OCI-M1 (cell line): ENCODE measurements around the gene SHFL.

Experiments
- DNase-seq: peaks from one replicate; lab custom pipeline; 2025; lab: John Stamatoyannopoulos, UW

Gene SHFL

GRCh38 chr19:10109528-10109927, 23.4 kb downstream of the SHFL start:
- no peak for DNase-seq

DNA sequence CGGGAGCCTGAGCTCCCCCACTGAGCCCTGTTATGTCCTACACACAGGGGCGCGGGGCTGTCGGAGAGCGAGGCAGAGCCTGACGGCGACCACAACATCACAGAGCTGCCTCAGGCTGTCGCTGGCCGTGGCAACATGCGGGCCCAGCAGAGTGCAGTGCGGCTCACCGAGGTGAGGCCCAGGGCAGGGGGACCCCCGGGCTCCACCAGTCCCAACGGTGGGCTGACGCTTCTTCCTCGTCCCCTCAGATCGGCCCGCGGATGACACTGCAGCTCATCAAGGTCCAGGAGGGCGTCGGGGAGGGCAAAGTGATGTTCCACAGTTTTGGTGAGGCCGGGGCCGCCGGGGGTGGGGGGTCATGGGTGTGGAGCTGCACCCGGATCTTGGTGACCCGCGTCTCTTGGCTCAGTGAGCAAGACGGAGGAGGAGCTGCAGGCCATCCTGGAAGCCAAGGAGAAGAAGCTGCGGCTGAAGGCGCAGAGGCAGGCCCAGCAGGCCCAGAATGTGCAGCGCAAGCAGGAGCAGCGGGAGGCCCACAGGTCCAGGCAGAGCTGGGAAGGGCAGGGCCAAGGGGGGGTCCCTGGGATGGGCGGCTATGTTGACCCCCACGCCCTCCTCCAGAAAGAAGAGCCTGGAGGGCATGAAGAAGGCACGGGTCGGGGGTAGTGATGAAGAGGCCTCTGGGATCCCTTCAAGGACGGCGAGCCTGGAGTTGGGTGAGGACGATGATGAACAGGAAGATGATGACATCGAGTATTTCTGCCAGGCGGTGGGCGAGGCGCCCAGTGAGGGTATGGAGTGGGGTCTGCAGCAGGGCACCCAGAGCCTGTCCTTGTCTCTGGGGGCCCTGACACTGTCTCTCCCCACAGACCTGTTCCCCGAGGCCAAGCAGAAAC, 24.2 kb downstream of the SHFL start:
- DNase-seq: no peak

- no peak for DNase-seq
These were observed 24.8 kb downstream of the SHFL start for GRCh38 chr19:10110972-10111317.

DNA sequence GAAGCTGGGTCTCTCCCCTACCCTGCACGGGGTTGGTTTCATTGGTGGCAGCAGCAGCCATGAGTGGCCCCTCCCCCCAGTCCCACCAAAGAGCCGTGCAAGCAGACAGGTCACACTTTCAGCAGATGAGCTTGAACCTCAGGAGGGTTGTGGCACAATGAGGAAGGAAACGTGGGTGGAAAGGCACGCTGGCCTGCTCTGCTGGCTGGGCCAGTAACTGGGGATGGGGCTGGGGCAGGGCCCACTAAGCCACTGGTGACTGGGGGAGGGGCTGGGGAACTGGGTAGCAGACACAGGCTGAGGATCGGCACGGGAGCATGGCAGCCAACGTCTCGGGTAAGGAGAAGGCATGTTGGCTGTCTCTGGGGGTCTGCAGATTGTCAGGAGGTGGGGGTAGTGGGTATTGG, 25.3 kb downstream of the SHFL start, which contains the start of gene P2RY11:
TSS of gene P2RY11 (plus strand) at position 289 of the 407 bp plus-strand sequence. CDS start at position 318, 29 bp downstream.
- no peak for DNase-seq

DNA sequence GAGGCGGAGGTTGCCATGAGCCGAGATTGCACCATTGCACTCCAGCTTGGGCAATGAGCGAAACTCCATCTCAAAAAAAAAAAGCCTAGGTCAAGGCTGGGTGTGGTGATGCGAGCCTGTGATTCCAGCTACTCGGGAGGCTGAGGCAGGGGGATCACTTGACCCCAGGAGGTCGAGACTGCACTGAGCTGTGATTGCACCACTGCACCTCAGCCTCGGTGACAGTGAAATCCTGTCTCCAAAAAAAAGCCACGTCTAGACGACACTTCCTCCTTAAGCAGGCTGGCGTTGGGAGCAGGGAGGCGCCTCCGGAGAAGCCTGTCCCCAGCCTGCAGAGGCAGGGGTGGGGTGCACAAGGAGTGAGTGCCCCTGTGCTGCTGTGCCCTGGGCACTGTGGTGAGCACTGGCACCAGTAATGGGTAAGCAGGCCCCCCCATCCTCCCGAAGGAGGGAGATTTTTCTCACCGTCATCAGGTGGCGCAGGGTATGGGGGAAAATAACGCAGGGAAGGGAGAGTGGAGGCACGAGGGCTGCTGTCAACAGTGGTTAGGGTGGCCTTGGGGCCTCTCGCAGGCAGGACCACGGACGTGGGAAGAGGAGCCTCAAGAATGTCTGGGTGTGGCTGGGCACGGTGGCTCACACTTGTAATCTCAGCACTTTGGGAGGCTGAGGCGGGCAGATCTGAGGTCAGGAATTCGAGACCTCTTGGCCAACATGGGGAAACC, 26.1 kb downstream of the SHFL start:
- no peak for DNase-seq

- DNase-seq: peak; percentile 67
These were observed 26.9 kb downstream of the SHFL start for GRCh38 chr19:10112895-10113591.

GRCh38 chr19:10113592-10113963, 27.5 kb downstream of the SHFL start:
- DNase-seq: no peak

DNA sequence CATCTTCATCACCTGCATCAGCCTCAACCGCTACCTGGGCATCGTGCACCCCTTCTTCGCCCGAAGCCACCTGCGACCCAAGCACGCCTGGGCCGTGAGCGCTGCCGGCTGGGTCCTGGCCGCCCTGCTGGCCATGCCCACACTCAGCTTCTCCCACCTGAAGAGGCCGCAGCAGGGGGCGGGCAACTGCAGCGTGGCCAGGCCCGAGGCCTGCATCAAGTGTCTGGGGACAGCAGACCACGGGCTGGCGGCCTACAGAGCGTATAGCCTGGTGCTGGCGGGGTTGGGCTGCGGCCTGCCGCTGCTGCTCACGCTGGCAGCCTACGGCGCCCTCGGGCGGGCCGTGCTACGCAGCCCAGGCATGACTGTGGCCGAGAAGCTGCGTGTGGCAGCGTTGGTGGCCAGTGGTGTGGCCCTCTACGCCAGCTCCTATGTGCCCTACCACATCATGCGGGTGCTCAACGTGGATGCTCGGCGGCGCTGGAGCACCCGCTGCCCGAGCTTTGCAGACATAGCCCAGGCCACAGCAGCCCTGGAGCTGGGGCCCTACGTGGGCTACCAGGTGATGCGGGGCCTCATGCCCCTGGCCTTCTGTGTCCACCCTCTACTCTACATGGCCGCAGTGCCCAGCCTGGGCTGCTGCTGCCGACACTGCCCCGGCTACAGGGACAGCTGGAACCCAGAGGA, 28.0 kb downstream of the SHFL start:
- DNase-seq: no peak

- no peak for DNase-seq
These were observed 28.7 kb downstream of the SHFL start for GRCh38 chr19:10114651-10115391.

GRCh38 chr19:10115392-10116084, 29.4 kb downstream of the SHFL start:
- no peak for DNase-seq

- DNase-seq: no peak
These were observed 30.2 kb downstream of the SHFL start for GRCh38 chr19:10116085-10116865.

DNA sequence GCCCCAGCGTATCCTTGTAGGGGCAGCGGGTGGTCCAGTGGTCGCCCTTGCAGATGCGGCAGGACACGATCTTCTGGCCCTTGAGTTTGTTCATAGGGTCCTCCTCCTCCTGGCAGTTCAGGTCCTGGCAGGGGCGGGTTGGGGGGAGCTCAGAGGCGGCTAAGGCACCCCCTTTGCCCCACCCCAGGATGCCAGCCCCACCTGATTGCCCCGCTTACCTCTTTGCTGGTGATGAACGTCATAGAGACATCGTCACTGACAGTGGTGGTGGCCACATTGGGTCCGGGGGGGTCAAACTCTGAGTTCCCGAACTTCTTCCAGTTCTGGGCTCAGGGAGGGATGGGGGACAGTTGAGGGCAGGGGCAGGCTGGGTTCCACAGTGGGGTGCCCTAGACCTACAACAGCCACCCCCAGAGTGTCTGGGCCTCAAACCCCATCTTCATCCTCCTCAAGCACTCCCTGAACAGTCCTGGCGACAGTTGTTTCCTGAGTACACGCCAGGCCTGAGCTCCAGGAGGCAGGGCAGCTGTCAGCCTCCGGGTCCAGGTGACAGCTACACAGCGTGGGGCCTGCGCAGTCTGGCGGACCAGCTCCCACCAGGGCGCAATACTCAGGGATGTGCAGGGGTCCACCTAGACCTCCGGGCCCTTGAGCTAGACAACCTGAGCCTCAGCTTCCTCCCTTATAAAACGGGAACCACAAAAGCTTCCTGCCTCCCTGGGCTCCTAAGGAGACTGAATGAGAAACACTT, 30.9 kb downstream of the SHFL start:
- DNase-seq: no peak

GRCh38 chr19:10118960-10119359, 32.8 kb downstream of the SHFL start:
- DNase-seq: no peak

GRCh38 chr19:10120538-10121189, 34.5 kb downstream of the SHFL start:
- DNase-seq: no peak

GRCh38 chr19:10122045-10122444, 35.9 kb downstream of the SHFL start:
- DNase-seq: no peak

DNA sequence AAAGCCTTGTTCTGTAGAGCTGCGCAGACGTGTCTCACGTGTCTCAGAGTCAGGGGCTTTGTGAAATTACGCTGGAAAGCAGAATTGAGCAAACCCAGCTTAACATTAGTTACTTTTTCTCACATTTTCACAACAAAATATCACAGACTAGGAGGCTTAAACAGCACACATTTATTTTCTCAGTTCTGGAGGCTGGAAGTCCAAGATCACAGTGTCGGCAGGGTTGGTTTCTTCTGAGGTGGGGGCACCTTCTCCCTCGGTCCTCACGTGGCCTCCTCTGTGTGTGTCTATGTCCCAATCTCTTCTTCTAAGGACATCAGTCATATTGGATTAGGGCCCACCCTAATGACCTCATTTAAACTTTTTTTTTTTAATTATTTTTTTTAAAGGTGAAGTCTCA, 38.3 kb downstream of the SHFL start:
- DNase-seq: no peak

GRCh38 chr19:10126213-10126639, 40.1 kb downstream of the SHFL start:
- peak; percentile 47 for DNase-seq

GRCh38 chr19:10132905-10133304, 46.8 kb downstream of the SHFL start:
- DNase-seq: no peak

GRCh38 chr19:10133596-10133995, 47.5 kb downstream of the SHFL start:
- no peak for DNase-seq
